ENCODE data around the gene RIPK1.
"Not testable (repeated sequence)": the region's sequence is repeated elsewhere in the genome, so short reads cannot be mapped to it uniquely, and the experiment has no call there.

- not testable (repeated sequence) for TF ChIP-seq CTCF (IDR thresholded peaks at IDR 0.05; ENCODE audit: insufficient read depth, low read length); POLR2AphosphoS5 (IDR thresholded peaks at IDR 0.05; ENCODE audit: low read depth); GABPA (IDR thresholded peaks at IDR 0.05; ENCODE audit: low read depth); SPI1 (IDR thresholded peaks at IDR 0.05; ENCODE audit: borderline replicate concordance, low read depth)
These were observed 69.6 kb downstream of the RIPK1 start for GRCh38 chr6:3137873-3138272.
